Gastrocnemius medialis (tissue), 4 donors: Measurements from ENCODE around the gene MAGEB2. TPM values are rescaled to one million over a fixed set of nuclear protein-coding genes. Genes with fewer than 3 reads are reported as not detected.

Source experiments
- ATAC-seq, 2 donors: fragments of 150-250 bp; one replicate each; pipeline ENCODE4 v1.9.1; 2016
- DNase-seq, 2 donors: peaks; one replicate each; pipeline ENCODE4 v3.0.0-alpha.2; 2019
- H3K27ac ChIP-seq, 4 donors: fragments of 200-600 bp; sonication (generic); 1 replicate in 1 of 4; 2 replicates in 3 of 4; pipeline ENCODE4 v1.5.1; 2016 to 2018; ENCODE audit warnings: mild to moderate bottlenecking in 2 of 4, moderate library complexity in 1 of 4
- H3K27me3 ChIP-seq, 3 donors: fragments of 200-600 bp; sonication (generic) in 2 of 3; 1 replicate in 1 of 3; 2 replicates in 2 of 3; pipeline versions ENCODE4 v1.5.1 to v1.6.0; 2016 to 2019; ENCODE audit warnings: mild to moderate bottlenecking in 1 of 3, moderate library complexity in 1 of 3
- H3K36me3 ChIP-seq, 2 donors: fragments of 200-600 bp; sonication (generic) in 1 of 2; one replicate each; pipeline ENCODE4 v1.5.1; 2017 to 2018
- H3K4me1 ChIP-seq, 2 donors: fragments of 200-600 bp; sonication (generic) in 1 of 2; one replicate each; pipeline ENCODE4 v1.5.1; 2016 to 2017; ENCODE audit warnings: mild to moderate bottlenecking in 2 of 2
- H3K4me3 ChIP-seq, 4 donors: fragments of 200-600 bp; sonication (generic) in 3 of 4; 1 replicate in 1 of 4; 2 replicates in 3 of 4; pipeline ENCODE4 v1.5.1; 2016 to 2019; ENCODE audit warnings: mild to moderate bottlenecking in 2 of 4
- H3K9me3 ChIP-seq, 3 donors: fragments of 200-600 bp; sonication (generic) in 2 of 3; 1 replicate in 1 of 3; 2 replicates in 2 of 3; pipeline ENCODE4 v1.5.1; 2016 to 2019
- POLR2A ChIP-seq, 2 donors: fragments of 450-650 bp; IDR thresholded peaks; one replicate each; pipeline ENCODE4 v1.6.1; 2017; ENCODE audit warnings: antibody characterized with exemption in 2 of 2, mild to moderate bottlenecking in 2 of 2, moderate library complexity in 2 of 2
- in situ Hi-C, 4 donors: fragments of 200-750 bp; cut with MboI; loops; one replicate each; pipeline versions ENCODE4 v1.15.0 to v1.8.0; 2017; ENCODE audit warnings: low sequenced_read_pairs in 4 of 4
- intact Hi-C: fragments of 100-400 bp; cut with DNase I; formaldehyde crosslinking; loops from one replicate; pipeline ENCODE4 v1.15.1; 2023; ENCODE audit warnings: low total_unique reads
- total RNA-seq, 4 donors: library from RNA; depleted of rRNA; stranded (reverse); fragments of >200 nt; gene quantifications; one replicate each; pipeline versions ENCODE4 v1.1.0 to v1.2.3, GENCODE V29; 2016
- TF ChIP-seq, protein P1 (sequence below), 5 experiments: fragments of 450-650 bp in 3 of 5; fragments of 200-600 bp in 2 of 5; sonication (generic) in 2 of 5; IDR thresholded peaks in 4 of 5; conservative IDR thresholded peaks in 1 of 5; 1 replicate in 4 of 5; 2 replicates in 1 of 5; pipeline ENCODE4 v1.5.1; 2016 to 2019; ENCODE audit warnings: antibody characterized with exemption in 5 of 5, mild to moderate bottlenecking in 3 of 5, moderate library complexity in 3 of 5

MAGEB2 gene
- total RNA-seq, 4 donors from 2014 or later = not detected

DNA sequence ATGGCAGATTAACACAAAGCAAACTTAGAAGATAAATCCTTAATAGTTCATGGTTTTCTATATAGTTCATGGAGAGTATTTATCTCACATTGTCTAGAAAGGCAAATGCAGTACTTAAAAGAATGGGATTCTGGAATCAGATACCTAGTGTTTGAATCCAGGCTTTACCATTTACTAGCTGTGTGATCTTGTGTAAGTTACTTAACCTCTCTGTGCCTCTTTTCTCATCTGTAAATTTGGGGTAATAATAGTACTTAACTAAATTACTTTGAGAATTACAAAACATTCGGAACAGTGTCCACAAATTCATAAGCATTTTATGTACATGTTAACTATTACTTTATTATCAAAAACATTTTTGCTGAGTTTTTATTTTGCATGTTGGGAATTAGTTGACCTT lies 47.4 kb downstream of the MAGEB2 start:
- in situ Hi-C loops = no loop called here
- DNase-seq (no peak), ATAC-seq (no peak)
- H3K27me3 ChIP-seq = no peaks in the 10 kb centered on the region
- H3K9me3 ChIP-seq = no peaks in the 10 kb centered on the region
- intact Hi-C loops = no loop called here
- no peak for TF ChIP-seq POLR2A (IDR thresholded peaks at IDR 0.05)
- TF ChIP-seq, protein P1, sequence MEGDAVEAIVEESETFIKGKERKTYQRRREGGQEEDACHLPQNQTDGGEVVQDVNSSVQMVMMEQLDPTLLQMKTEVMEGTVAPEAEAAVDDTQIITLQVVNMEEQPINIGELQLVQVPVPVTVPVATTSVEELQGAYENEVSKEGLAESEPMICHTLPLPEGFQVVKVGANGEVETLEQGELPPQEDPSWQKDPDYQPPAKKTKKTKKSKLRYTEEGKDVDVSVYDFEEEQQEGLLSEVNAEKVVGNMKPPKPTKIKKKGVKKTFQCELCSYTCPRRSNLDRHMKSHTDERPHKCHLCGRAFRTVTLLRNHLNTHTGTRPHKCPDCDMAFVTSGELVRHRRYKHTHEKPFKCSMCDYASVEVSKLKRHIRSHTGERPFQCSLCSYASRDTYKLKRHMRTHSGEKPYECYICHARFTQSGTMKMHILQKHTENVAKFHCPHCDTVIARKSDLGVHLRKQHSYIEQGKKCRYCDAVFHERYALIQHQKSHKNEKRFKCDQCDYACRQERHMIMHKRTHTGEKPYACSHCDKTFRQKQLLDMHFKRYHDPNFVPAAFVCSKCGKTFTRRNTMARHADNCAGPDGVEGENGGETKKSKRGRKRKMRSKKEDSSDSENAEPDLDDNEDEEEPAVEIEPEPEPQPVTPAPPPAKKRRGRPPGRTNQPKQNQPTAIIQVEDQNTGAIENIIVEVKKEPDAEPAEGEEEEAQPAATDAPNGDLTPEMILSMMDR (IDR thresholded peaks at IDR 0.05 in 4 of 5, conservative IDR thresholded peaks at IDR 0.05 in 1 of 5) = no peak
- H3K36me3 ChIP-seq = no peaks in the 10 kb centered on the region
- no peaks in the 10 kb centered on the region for H3K4me1 ChIP-seq
- H3K27ac ChIP-seq = no peak overlapping the region
- no peak overlapping the region for H3K4me3 ChIP-seq

Other genes with a start within 250 kb of the MAGEB2 start
- gene MAGEB3, start 15.1 kb downstream of the MAGEB2 start, total RNA-seq = not detected
- gene MAGEB4, start 26.4 kb downstream of the MAGEB2 start, total RNA-seq = not detected
- not detected for gene MAGEB1, start 31.6 kb downstream of the MAGEB2 start, total RNA-seq
- not detected for gene NR0B1, start 93.8 kb downstream of the MAGEB2 start, total RNA-seq